Subcutaneous adipose tissue (tissue), 4 donors: ENCODE measurements around the gene ENO3. TPM values are rescaled to one million over a fixed set of nuclear protein-coding genes. Genes with fewer than 3 reads are reported as not detected.

Source experiments
- CTCF ChIP-seq: fragments of 450-650 bp; IDR thresholded peaks from one replicate; pipeline ENCODE4 v1.5.1; 2016; ENCODE audit warnings: low read depth, mild to moderate bottlenecking, control low read depth, antibody characterized with exemption, moderate library complexity
- total RNA-seq, 4 donors: library from RNA; depleted of rRNA; stranded (reverse); fragments of >200 nt; gene quantifications; one replicate each; pipeline ENCODE4 v1.1.0, GENCODE V29; 2016

ENO3 gene
- total RNA-seq, 4 donors from 2014 or later = 2.3 to 8.3 (median 3.8) TPM

DNA sequence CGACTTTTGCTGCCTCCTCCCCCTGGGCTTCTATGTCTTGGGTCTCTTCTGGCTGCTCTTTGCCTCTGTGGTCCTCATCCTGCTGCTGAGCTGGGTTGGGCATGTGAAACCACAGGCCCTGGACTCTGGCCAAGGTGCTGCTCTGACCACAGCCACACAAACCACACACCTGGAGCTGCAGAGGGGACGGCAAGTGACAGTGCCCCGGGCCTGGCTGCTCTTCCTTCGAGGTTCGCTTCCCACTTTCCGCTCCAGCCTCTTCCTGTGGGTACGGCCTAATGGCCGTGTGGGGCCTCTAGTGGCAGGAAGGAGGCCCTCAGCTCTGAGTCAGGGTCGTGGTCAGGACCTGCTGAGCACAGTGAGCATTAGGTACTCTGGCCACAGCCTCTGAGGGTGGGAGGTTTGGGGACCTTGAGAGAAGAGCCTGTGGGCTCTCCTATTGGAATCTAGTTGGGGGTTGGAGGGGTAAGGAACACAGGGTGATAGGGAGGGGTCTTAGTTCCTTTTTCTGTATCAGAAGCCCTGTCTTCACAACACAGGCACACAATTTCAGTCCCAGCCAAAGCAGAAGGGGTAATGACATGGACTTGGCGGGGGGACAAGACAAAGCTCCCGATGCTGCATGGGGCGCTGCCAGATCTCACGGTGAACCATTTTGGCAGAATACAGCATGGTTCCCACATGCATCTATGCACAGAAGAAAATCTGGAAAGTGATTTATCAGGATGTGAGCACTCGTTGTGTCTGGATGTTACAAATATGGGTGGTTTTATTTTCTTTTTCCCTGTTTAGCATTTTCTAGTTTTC lies 16.5 kb upstream of the ENO3 start:
- TF ChIP-seq CTCF = no peak

DNA sequence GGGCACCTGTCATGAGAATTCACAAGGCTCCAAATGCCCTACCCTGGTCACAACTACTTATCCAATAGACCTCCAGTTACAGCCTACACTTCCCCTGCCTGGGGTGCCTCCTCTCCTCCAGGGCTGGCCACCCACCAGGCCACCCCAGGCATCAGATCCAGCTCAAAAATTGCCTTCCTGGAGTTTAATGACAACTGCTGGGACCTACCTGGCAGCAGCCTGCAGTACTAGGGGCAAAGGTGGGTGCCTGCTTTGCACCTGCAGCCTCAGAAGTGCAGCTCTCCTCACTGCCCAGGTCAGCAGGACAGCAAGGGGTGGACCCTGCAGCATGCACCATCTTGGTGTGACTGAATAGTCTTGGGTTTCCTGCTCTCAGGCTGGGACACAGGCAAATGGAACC lies 15.3 kb upstream of the ENO3 start:
- TF ChIP-seq CTCF = no peak

DNA sequence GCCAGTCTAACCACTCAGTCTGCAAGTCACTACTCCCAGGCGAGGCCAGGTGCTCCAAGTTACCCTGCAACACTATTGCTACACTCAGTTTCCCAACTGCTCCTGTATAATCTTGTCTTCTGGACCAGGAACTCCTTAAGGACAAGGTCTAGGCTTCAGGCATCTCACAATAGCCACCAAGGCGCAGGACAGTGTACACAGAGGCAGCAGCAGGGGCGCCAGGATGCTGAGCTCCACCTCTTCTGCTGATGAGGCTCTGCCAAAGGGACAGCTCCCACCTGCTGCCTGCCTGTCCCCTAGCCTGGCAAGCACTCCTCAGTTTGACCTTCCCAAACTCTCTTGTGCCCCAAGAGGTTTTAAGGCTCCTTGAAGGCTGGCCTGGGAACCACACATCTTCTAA lies 14.5 kb upstream of the ENO3 start:
- no peak for TF ChIP-seq CTCF

- TF ChIP-seq CTCF = no peak
These were observed 13.4 kb upstream of the ENO3 start for GRCh38 chr17:4937553-4937952.

- no peak for TF ChIP-seq CTCF
These were observed 12.8 kb upstream of the ENO3 start for GRCh38 chr17:4938069-4938491.

GRCh38 chr17:4938688-4939545 lies 12.0 kb upstream of the ENO3 start:
- TF ChIP-seq CTCF = no peak

- no peak for TF ChIP-seq CTCF
These were observed 11.4 kb upstream of the ENO3 start for GRCh38 chr17:4939546-4939795.
